K562 (cell line): Measurements from ENCODE around the gene ID2. TPM values are rescaled to one million over a fixed set of nuclear protein-coding genes. Genes with fewer than 3 reads are reported as not detected.

Source experiments
- ARNT ChIP-seq, 2 experiments: fragments of 450-650 bp; IDR thresholded peaks; 2 replicates each; pipeline ENCODE4 v1.6.1; 2016; ENCODE audit warnings: mild to moderate bottlenecking in 1 of 2
- CHD1 ChIP-seq: fragments of 200-600 bp; sonication (generic); IDR thresholded peaks from one replicate; pipeline ENCODE4 v1.6.1; 2012; ENCODE audit warnings: mild to moderate bottlenecking, moderate library complexity, low read length, inconsistent platforms
- CHD2 ChIP-seq: IDR thresholded peaks from 2 replicates; pipeline ENCODE4 v1.6.1; 2011; ENCODE audit warnings: low read depth, low read length
- ETV1 ChIP-seq: fragments of 450-650 bp; conservative IDR thresholded peaks from 2 replicates; pipeline ENCODE4 v1.6.1; 2016; ENCODE audit warnings: missing genetic modification characterization, control low read depth, low read depth, missing compliant biosample characterization
- HDAC2 ChIP-seq: fragments of 450-650 bp; IDR thresholded peaks from 2 replicates; pipeline ENCODE4 v1.6.1; 2016; ENCODE audit warnings: mild to moderate bottlenecking
- HIVEP1 ChIP-seq: fragments of 250-450 bp; sonication (Bioruptor Pico); IDR thresholded peaks from 2 replicates; pipeline ENCODE4 v1.4.0; 2020; ENCODE audit warnings: mild to moderate bottlenecking
- ILK ChIP-seq: fragments of 450-650 bp; IDR thresholded peaks from 2 replicates; pipeline ENCODE4 v1.6.1; 2016; ENCODE audit warnings: missing genetic modification characterization, low read depth, mild to moderate bottlenecking, missing compliant biosample characterization, moderate library complexity, borderline replicate concordance
- MEF2A ChIP-seq: IDR thresholded peaks from 2 replicates; pipeline ENCODE4 v1.6.1; 2011; ENCODE audit warnings: low read depth, mild to moderate bottlenecking, low read length, moderate library complexity; ENCODE audit not compliant: control insufficient read depth
- NFYB ChIP-seq: IDR thresholded peaks from 2 replicates; pipeline ENCODE4 v1.6.1; 2011; ENCODE audit warnings: mild to moderate bottlenecking, moderate library complexity; ENCODE audit not compliant: insufficient read length; ENCODE audit errors: extremely low read depth
- TSC22D4 ChIP-seq: fragments of 450-650 bp; IDR thresholded peaks from 2 replicates; pipeline ENCODE4 v1.6.1; 2016; ENCODE audit warnings: missing genetic modification characterization, missing biosample characterization, control low read depth
- XRCC4 ChIP-seq: IDR thresholded peaks from one replicate; pipeline ENCODE4 v1.6.1; 2011; ENCODE audit not compliant: insufficient read depth, insufficient read length; ENCODE audit errors: extremely low read depth
- ZNF124 ChIP-seq: sonication (generic); formaldehyde crosslinking; IDR thresholded peaks from 2 replicates; pipeline ENCODE4 v1.8.1; 2022; ENCODE audit warnings: missing genetic modification reagents
- polyA plus RNA-seq, 8 experiments: library from polyadenylated mRNA; depleted of rRNA in 4 of 8; stranded (reverse) in 5 of 8; unstranded in 3 of 8; fragments of >200 nt; fragmentation: Nextera tagmentation in 2 of 8; fragmentation: Illumina TruSeq in 1 of 8; extraction: Ambion mirVana in 2 of 8; extraction: Trizol in 1 of 8; gene quantifications; 2 replicates each; pipeline versions ENCODE4 v1.2.1 to v1.2.3, GENCODE V29; 2011 to 2014; ENCODE audit warnings: inconsistent platforms in 1 of 8, missing spikeins in 1 of 8
- total RNA-seq, 7 experiments: library from RNA; depleted of rRNA in 6 of 7; stranded (reverse); fragments of >200 nt in 6 of 7; fragmentation: Illumina TruSeq in 2 of 7; extraction: Trizol in 2 of 7; gene quantifications; 2 replicates each; pipeline versions ENCODE4 v1.2.1 to v1.2.3, GENCODE V29; 2011 to 2021; ENCODE audit warnings: low replicate concordance in 1 of 7
- TF ChIP-seq, protein P1 (sequence below), 3 experiments: fragments of 200-800 bp in 1 of 3; fragments of 250-450 bp in 1 of 3; fragments of 450-650 bp in 1 of 3; sonication (Bioruptor Pico) in 1 of 3; sonication (Bioruptor generic) in 1 of 3; formaldehyde crosslinking in 1 of 3; IDR thresholded peaks; 2 replicates each; pipeline versions ENCODE4 v1.6.1 to v1.8.0; 2016 to 2022; ENCODE audit warnings: mild to moderate bottlenecking in 2 of 3, missing genetic modification characterization in 2 of 3, missing compliant biosample characterization in 1 of 3, moderate library complexity in 1 of 3
- TF ChIP-seq, protein P2 (sequence below): fragments of 450-650 bp; IDR thresholded peaks from 2 replicates; pipeline ENCODE4 v1.6.1; 2016; ENCODE audit warnings: mild to moderate bottlenecking, moderate library complexity

ID2 gene
- total and polyA plus RNA-seq, 9 of the 15 experiments (the other 6 are each of a cell fraction or from before 2014, with no cell fraction given): 8.0 to 35.7 (median 16.6) TPM

DNA sequence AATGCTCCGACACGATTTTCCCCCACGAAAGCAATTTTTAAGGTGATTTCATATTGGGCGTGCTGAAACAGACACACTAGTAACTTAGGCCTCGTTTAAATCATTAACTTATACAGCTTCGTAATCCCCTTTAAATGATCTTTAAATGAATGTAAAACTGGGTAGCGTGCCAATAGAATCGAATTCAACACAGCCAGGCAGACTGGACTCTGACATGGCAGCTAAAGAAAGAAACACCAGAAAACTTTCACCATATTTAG is 2.4 kb upstream of the ID2 start (continued):
- TF ChIP-seq, protein P1, sequence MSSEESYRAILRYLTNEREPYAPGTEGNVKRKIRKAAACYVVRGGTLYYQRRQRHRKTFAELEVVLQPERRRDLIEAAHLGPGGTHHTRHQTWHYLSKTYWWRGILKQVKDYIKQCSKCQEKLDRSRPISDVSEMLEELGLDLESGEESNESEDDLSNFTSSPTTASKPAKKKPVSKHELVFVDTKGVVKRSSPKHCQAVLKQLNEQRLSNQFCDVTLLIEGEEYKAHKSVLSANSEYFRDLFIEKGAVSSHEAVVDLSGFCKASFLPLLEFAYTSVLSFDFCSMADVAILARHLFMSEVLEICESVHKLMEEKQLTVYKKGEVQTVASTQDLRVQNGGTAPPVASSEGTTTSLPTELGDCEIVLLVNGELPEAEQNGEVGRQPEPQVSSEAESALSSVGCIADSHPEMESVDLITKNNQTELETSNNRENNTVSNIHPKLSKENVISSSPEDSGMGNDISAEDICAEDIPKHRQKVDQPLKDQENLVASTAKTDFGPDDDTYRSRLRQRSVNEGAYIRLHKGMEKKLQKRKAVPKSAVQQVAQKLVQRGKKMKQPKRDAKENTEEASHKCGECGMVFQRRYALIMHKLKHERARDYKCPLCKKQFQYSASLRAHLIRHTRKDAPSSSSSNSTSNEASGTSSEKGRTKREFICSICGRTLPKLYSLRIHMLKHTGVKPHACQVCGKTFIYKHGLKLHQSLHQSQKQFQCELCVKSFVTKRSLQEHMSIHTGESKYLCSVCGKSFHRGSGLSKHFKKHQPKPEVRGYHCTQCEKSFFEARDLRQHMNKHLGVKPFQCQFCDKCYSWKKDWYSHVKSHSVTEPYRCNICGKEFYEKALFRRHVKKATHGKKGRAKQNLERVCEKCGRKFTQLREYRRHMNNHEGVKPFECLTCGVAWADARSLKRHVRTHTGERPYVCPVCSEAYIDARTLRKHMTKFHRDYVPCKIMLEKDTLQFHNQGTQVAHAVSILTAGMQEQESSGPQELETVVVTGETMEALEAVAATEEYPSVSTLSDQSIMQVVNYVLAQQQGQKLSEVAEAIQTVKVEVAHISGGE (CRISPR knock-in tag; IDR thresholded peaks at IDR 0.05): 0 out of 6 replicates have a peak, but pooled peaks of 1 of the 3 experiments have one; percentile 6
- TF ChIP-seq TSC22D4 (tag) (no peak), XRCC4 (no peak), ILK (tag) (no peak), HDAC2 (0 out of 2 replicates have a peak, but pooled peaks have one; percentile 7), ZNF124 (CRISPR knock-in tag) (no peak), ETV1 (tag) (0 out of 2 replicates have a peak, but pooled peaks have one; percentile 0), HIVEP1 (CRISPR knock-in tag) (no peak), CHD2 (no peak), CHD1 (peak; percentile 8), NFYB (no peak), MEF2A (no peak), ARNT (IDR thresholded peaks at IDR 0.05) (peak in 1 of 2 experiments; percentile 64; a peak in 1 of 4 replicates)
- TF ChIP-seq, protein P2, sequence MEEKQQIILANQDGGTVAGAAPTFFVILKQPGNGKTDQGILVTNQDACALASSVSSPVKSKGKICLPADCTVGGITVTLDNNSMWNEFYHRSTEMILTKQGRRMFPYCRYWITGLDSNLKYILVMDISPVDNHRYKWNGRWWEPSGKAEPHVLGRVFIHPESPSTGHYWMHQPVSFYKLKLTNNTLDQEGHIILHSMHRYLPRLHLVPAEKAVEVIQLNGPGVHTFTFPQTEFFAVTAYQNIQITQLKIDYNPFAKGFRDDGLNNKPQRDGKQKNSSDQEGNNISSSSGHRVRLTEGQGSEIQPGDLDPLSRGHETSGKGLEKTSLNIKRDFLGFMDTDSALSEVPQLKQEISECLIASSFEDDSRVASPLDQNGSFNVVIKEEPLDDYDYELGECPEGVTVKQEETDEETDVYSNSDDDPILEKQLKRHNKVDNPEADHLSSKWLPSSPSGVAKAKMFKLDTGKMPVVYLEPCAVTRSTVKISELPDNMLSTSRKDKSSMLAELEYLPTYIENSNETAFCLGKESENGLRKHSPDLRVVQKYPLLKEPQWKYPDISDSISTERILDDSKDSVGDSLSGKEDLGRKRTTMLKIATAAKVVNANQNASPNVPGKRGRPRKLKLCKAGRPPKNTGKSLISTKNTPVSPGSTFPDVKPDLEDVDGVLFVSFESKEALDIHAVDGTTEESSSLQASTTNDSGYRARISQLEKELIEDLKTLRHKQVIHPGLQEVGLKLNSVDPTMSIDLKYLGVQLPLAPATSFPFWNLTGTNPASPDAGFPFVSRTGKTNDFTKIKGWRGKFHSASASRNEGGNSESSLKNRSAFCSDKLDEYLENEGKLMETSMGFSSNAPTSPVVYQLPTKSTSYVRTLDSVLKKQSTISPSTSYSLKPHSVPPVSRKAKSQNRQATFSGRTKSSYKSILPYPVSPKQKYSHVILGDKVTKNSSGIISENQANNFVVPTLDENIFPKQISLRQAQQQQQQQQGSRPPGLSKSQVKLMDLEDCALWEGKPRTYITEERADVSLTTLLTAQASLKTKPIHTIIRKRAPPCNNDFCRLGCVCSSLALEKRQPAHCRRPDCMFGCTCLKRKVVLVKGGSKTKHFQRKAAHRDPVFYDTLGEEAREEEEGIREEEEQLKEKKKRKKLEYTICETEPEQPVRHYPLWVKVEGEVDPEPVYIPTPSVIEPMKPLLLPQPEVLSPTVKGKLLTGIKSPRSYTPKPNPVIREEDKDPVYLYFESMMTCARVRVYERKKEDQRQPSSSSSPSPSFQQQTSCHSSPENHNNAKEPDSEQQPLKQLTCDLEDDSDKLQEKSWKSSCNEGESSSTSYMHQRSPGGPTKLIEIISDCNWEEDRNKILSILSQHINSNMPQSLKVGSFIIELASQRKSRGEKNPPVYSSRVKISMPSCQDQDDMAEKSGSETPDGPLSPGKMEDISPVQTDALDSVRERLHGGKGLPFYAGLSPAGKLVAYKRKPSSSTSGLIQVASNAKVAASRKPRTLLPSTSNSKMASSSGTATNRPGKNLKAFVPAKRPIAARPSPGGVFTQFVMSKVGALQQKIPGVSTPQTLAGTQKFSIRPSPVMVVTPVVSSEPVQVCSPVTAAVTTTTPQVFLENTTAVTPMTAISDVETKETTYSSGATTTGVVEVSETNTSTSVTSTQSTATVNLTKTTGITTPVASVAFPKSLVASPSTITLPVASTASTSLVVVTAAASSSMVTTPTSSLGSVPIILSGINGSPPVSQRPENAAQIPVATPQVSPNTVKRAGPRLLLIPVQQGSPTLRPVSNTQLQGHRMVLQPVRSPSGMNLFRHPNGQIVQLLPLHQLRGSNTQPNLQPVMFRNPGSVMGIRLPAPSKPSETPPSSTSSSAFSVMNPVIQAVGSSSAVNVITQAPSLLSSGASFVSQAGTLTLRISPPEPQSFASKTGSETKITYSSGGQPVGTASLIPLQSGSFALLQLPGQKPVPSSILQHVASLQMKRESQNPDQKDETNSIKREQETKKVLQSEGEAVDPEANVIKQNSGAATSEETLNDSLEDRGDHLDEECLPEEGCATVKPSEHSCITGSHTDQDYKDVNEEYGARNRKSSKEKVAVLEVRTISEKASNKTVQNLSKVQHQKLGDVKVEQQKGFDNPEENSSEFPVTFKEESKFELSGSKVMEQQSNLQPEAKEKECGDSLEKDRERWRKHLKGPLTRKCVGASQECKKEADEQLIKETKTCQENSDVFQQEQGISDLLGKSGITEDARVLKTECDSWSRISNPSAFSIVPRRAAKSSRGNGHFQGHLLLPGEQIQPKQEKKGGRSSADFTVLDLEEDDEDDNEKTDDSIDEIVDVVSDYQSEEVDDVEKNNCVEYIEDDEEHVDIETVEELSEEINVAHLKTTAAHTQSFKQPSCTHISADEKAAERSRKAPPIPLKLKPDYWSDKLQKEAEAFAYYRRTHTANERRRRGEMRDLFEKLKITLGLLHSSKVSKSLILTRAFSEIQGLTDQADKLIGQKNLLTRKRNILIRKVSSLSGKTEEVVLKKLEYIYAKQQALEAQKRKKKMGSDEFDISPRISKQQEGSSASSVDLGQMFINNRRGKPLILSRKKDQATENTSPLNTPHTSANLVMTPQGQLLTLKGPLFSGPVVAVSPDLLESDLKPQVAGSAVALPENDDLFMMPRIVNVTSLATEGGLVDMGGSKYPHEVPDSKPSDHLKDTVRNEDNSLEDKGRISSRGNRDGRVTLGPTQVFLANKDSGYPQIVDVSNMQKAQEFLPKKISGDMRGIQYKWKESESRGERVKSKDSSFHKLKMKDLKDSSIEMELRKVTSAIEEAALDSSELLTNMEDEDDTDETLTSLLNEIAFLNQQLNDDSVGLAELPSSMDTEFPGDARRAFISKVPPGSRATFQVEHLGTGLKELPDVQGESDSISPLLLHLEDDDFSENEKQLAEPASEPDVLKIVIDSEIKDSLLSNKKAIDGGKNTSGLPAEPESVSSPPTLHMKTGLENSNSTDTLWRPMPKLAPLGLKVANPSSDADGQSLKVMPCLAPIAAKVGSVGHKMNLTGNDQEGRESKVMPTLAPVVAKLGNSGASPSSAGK: no peak
